Tibial nerve (tissue), 4 donors: ENCODE data around the gene TBC1D5. TPM values are rescaled to one million over a fixed set of nuclear protein-coding genes. Genes with fewer than 3 reads are reported as not detected.
"Not testable (repeated sequence)": the region's sequence is repeated elsewhere in the genome, so short reads cannot be mapped to it uniquely, and the experiment has no call there.

Experiments used
- DNase-seq, 2 donors: peaks; one replicate each; pipeline ENCODE4 v3.0.0-alpha.2; 2019; ENCODE audit warnings: low spot score in 2 of 2
- H3K27ac ChIP-seq, 4 donors: fragments of 200-600 bp; sonication (generic) in 3 of 4; one replicate each; pipeline ENCODE4 v1.5.1; 2017 to 2019; ENCODE audit warnings: mild to moderate bottlenecking in 1 of 4
- H3K27me3 ChIP-seq, 2 donors: fragments of 200-600 bp; sonication (generic) in 1 of 2; one replicate each; pipeline versions ENCODE4 v1.5.1 to v1.6.0; 2017 to 2019
- H3K36me3 ChIP-seq, 3 donors: fragments of 200-600 bp; sonication (generic); one replicate each; pipeline ENCODE4 v1.5.1; 2018 to 2019
- H3K4me1 ChIP-seq, 4 donors: fragments of 200-600 bp; sonication (generic) in 3 of 4; one replicate each; pipeline ENCODE4 v1.5.1; 2017 to 2019
- H3K4me3 ChIP-seq, 4 donors: fragments of 200-600 bp; sonication (generic) in 3 of 4; one replicate each; pipeline ENCODE4 v1.5.1; 2017 to 2019; ENCODE audit warnings: mild to moderate bottlenecking in 1 of 4, moderate library complexity in 1 of 4
- H3K9me3 ChIP-seq, 4 donors: fragments of 200-600 bp; sonication (generic) in 3 of 4; one replicate each; pipeline ENCODE4 v1.5.1; 2017 to 2019
- EP300 ChIP-seq, 2 donors: sonication (generic); formaldehyde crosslinking; IDR thresholded peaks; one replicate each; pipeline ENCODE4 v1.6.1; 2017; ENCODE audit warnings: antibody characterized with exemption in 2 of 2, mild to moderate bottlenecking in 1 of 2
- POLR2A ChIP-seq, 2 donors: fragments of 450-650 bp; IDR thresholded peaks; one replicate each; pipeline ENCODE4 v1.6.1; 2017; ENCODE audit warnings: antibody characterized with exemption in 2 of 2, mild to moderate bottlenecking in 2 of 2, moderate library complexity in 2 of 2
- WGBS, 2 donors: methylation state at CpG; one replicate each; pipeline ENCODE4 v1.1.5; 2018; 5-methylcytosine and 5-hydroxymethylcytosine counted together
- total RNA-seq, 4 donors: library from RNA; depleted of rRNA; stranded (reverse); fragments of >200 nt; gene quantifications; one replicate each; pipeline ENCODE4 v1.1.0, GENCODE V29; 2016
- TF ChIP-seq, protein P1 (sequence below), 5 experiments: fragments of 200-600 bp in 3 of 5; fragments of 450-650 bp in 2 of 5; sonication (generic) in 3 of 5; IDR thresholded peaks; one replicate each; pipeline ENCODE4 v1.5.1; 2016 to 2019; ENCODE audit warnings: antibody characterized with exemption in 5 of 5, mild to moderate bottlenecking in 3 of 5, moderate library complexity in 2 of 5

TBC1D5 gene
- total RNA-seq, 4 donors from 2014 or later, result 55.2 to 128 (median 79.4) TPM

DNA sequence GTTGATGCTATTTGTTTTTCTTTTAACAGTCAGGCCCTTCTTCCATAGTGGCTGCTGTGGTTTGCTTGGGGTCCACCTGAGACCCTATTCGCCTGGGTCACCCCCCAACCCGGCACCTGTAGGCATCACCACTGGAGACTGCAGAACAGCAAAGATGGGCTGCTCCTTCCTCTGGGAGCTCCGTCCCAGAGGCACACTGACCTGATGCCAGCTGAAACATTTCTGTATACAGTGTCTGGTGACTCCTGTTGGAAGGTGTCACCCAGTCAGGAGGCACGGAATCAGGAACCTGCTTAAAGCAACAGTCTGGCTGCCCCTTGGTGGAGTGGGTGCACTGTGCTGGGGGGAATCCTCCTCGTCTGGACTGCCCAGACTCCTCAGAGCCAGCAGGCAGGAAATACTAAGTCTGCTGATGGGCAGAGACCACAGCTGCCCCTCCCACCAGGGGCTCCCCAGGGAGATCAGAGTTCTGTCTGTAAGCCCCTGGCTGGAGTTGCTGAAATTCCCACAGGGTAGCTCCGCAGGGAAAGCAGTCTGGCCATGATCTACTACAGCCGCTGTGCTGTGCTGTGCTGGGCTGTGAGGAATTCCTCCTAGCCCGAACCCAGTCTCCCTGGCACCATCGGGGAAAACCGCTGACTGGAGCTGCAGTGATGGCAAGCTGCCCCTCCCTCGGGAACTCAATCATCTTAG is 248.2 kb downstream of the TBC1D5 start:
- Histone ChIP-seq H3K4me1 (no peaks in the 10 kb centered on the region), H3K27ac (no peak overlapping the region), H3K36me3 (no peaks in the 10 kb centered on the region), H3K9me3 (peaks cover 0 to 18% (median 0%) of the 10 kb centered on the region in 4 donors), H3K4me3 (no peak overlapping the region), H3K27me3 (no peaks in the 10 kb centered on the region)
- WGBS, 2 donors, result 85 to 95% methylated on average over 9 to 11 of the region's 11 CpGs
- DNase-seq, result no peak
- TF ChIP-seq, protein P1, sequence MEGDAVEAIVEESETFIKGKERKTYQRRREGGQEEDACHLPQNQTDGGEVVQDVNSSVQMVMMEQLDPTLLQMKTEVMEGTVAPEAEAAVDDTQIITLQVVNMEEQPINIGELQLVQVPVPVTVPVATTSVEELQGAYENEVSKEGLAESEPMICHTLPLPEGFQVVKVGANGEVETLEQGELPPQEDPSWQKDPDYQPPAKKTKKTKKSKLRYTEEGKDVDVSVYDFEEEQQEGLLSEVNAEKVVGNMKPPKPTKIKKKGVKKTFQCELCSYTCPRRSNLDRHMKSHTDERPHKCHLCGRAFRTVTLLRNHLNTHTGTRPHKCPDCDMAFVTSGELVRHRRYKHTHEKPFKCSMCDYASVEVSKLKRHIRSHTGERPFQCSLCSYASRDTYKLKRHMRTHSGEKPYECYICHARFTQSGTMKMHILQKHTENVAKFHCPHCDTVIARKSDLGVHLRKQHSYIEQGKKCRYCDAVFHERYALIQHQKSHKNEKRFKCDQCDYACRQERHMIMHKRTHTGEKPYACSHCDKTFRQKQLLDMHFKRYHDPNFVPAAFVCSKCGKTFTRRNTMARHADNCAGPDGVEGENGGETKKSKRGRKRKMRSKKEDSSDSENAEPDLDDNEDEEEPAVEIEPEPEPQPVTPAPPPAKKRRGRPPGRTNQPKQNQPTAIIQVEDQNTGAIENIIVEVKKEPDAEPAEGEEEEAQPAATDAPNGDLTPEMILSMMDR (IDR thresholded peaks at IDR 0.05), result no peak
- TF ChIP-seq POLR2A (IDR thresholded peaks at IDR 0.05) (no peak), EP300 (IDR thresholded peaks at IDR 0.05) (no peak)

DNA sequence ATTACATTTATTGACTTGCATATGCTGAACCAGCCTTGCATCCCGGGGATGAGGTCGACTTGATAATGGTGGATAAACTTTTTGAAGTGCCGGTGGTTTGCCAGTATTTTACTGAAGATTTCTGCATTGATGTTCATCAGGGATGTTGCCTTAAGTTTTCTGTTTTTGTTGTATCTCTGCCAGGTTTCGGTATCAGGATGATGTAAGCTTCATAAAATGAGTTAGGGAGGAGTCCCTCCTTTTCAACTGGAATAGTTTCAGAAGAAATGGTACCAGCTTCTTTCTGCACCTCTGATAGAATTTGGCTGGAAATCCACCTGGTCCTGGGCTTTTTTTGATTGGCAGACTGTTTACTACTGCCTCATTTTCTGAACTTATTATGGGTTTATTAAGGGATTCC is 250.8 kb downstream of the TBC1D5 start:
- H3K4me3 ChIP-seq, result no peak overlapping the region
- H3K27me3 ChIP-seq, result no peaks in the 10 kb centered on the region
- no peaks in the 10 kb centered on the region for H3K4me1 ChIP-seq
- TF ChIP-seq POLR2A (IDR thresholded peaks at IDR 0.05) (no peak), EP300 (IDR thresholded peaks at IDR 0.05) (no peak)
- TF ChIP-seq, protein P1 (IDR thresholded peaks at IDR 0.05), result no peak
- peaks cover 0 to 3% (median 0%) of the 10 kb centered on the region in 3 donors for H3K36me3 ChIP-seq
- H3K27ac ChIP-seq, result no peak overlapping the region
- DNase-seq, result no peak
- H3K9me3 ChIP-seq, result peaks cover 0 to 27% (median 2%) of the 10 kb centered on the region in 4 donors
- WGBS, 2 donors, result 58 to 62% methylated on average over 4 of the region's 4 CpGs

DNA sequence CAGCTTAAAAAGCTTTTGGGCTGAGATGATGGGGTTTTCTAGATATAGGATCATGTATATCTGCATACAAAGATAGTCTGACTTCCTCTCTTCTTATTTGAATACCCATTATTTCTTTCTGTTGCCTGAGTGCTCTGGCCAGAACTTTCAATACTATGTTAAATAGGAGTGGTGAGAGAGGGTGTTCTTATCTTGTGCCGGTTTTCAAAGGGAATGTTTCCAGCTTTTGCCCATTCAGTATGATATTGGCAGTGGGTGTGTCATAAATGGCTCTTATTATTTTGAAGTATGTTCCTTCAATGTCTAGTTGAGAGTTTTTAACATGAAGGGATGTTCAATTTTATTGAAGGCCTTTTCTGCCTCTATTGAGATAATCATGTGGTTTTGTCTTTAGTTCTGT is 251.2 kb downstream of the TBC1D5 start:
- not testable (repeated sequence) for DNase-seq, H3K27me3 ChIP-seq, H3K4me3 ChIP-seq, H3K4me1 ChIP-seq, H3K36me3 ChIP-seq, H3K27ac ChIP-seq
- peaks cover 0 to 27% (median 2%) of the 10 kb centered on the region in 4 donors for H3K9me3 ChIP-seq
- WGBS, 2 donors, result 96 to 97% methylated on average over 1 of the region's 1 CpG

DNA sequence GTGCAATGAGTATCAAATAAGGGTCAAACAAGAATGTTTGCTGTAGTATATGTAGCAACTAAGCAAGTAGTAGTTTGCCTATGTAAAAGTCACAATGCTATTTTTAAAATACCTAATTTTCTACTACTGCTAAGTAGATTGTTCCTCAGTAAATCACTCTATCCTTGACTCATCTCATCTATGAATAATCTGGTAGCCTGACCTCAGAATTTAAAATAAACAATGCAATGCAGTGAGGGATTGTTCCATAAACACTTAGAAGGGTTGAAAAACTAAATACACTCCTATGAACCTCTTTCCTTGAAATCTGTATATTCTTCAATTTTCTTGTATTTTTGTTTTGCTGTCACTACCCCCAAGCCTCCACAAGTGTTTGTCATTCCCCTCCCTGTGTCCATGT is 253.3 kb downstream of the TBC1D5 start:
- no peak for DNase-seq
- peaks cover 0 to 27% (median 2%) of the 10 kb centered on the region in 4 donors for H3K9me3 ChIP-seq
- H3K27me3 ChIP-seq, result no peaks in the 10 kb centered on the region
- no peak for TF ChIP-seq EP300 (IDR thresholded peaks at IDR 0.05)
- TF ChIP-seq, protein P1 (IDR thresholded peaks at IDR 0.05), result no peak
- no peak for TF ChIP-seq POLR2A (IDR thresholded peaks at IDR 0.05)
- no peaks in the 10 kb centered on the region for H3K4me1 ChIP-seq
- no peak overlapping the region for H3K4me3 ChIP-seq
- peaks cover 0 to 3% (median 0%) of the 10 kb centered on the region in 3 donors for H3K36me3 ChIP-seq
- H3K27ac ChIP-seq, result no peak overlapping the region

DNA sequence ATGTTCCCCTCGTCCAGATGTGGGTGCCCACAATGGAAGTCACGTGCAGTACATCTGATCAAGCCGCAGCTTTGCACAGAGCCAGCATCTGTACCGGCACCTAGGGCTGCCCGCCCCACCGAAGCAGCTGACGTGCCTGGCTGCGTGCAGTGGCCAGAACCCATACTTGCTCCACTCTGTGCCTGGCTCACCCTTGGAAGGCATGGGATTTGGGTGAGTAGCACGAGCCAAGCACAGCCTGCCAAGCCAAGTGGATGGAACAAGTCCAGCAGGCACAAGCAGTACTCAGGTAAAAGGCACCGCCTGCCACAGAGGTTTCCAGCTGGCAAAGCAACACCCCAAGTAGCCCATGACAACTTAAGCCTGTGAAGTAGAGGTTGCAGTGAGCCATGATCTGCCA is 261.3 kb downstream of the TBC1D5 start:
- TF ChIP-seq EP300 (IDR thresholded peaks at IDR 0.05) (no peak), POLR2A (IDR thresholded peaks at IDR 0.05) (no peak)
- TF ChIP-seq, protein P1 (IDR thresholded peaks at IDR 0.05), result no peak
- Histone ChIP-seq H3K36me3 (peaks cover 0 to 23% (median 0%) of the 10 kb centered on the region in 3 donors), H3K27ac (no peak overlapping the region), H3K4me1 (no peaks in the 10 kb centered on the region), H3K4me3 (no peak overlapping the region), H3K9me3 (no peaks in the 10 kb centered on the region), H3K27me3 (no peaks in the 10 kb centered on the region)
- no peak for DNase-seq
- WGBS, 2 donors, result 96 to 100% methylated on average over 4 to 8 of the region's 10 CpGs
